HEK293 (cell line): ENCODE results near the gene DCP1B.

Experiments used
- CTCF ChIA-PET: fragments of 350-600 bp; formaldehyde crosslinking; extraction: SDS; loops from one replicate; lab custom pipeline; 2021; ENCODE audit warnings: antibody characterized with exemption; lab: Yijun Ruan, JAX
- POLR2A ChIA-PET: fragments of 300-600 bp; formaldehyde crosslinking; extraction: SDS; loops from one replicate; lab custom pipeline; 2020; ENCODE audit warnings: antibody characterized with exemption, inconsistent platforms; lab: Yijun Ruan, JAX
- H3K27ac ChIP-seq: fragments of 200-500 bp; sonication (Bioruptor generic); 2 replicates; pipeline ENCODE4 v1.5.1; 2014; ENCODE audit warnings: low read depth, low read length, control low read depth, inconsistent platforms; ENCODE audit errors: extremely low read depth
- H3K36me3 ChIP-seq, 2 experiments: fragments of 200-500 bp in 1 of 2; sonication (Bioruptor generic) in 1 of 2; 1 replicate in 1 of 2; 2 replicates in 1 of 2; pipeline ENCODE4 v1.5.1; 2014 to 2017; ENCODE audit warnings: inconsistent platforms in 2 of 2, low read length in 2 of 2; ENCODE audit not compliant: control insufficient read depth in 2 of 2, insufficient read depth in 1 of 2
- H3K4me1 ChIP-seq: fragments of 200-500 bp; sonication (Bioruptor generic); 2 replicates; pipeline ENCODE4 v1.5.1; 2014; ENCODE audit warnings: mild to moderate bottlenecking, low read length, inconsistent platforms; ENCODE audit not compliant: control insufficient read depth, insufficient read depth
- H3K4me3 ChIP-seq: 2 replicates; pipeline ENCODE4 v1.5.1; 2011; ENCODE audit warnings: low read depth, mild to moderate bottlenecking, control low read depth, low read length, moderate library complexity
- H3K9me3 ChIP-seq: fragments of 200-500 bp; sonication (Bioruptor generic); 2 replicates; pipeline ENCODE4 v1.5.1; 2014; ENCODE audit warnings: low read depth, low read length, inconsistent platforms; ENCODE audit not compliant: control insufficient read depth, insufficient read depth
- KLF8 ChIP-seq: fragments of 450-650 bp; formaldehyde crosslinking; IDR thresholded peaks from 2 replicates; pipeline ENCODE4 v1.5.1; 2016; ENCODE audit warnings: missing biosample characterization, missing genetic modification characterization
- KLF9 ChIP-seq: fragments of 450-650 bp; formaldehyde crosslinking; IDR thresholded peaks from 2 replicates; pipeline ENCODE4 v1.5.1; 2016; ENCODE audit warnings: missing biosample characterization, missing genetic modification characterization, low read depth
- PRDM1 ChIP-seq: fragments of 450-650 bp; formaldehyde crosslinking; IDR thresholded peaks from 2 replicates; pipeline ENCODE4; 2016; ENCODE audit warnings: missing biosample characterization, missing genetic modification characterization
- PRDM10 ChIP-seq: fragments of 450-650 bp; formaldehyde crosslinking; IDR thresholded peaks from 2 replicates; pipeline ENCODE4 v1.5.1; 2016; ENCODE audit warnings: missing biosample characterization, missing genetic modification characterization
- SCRT1 ChIP-seq: fragments of 450-650 bp; formaldehyde crosslinking; IDR thresholded peaks from 2 replicates; pipeline ENCODE4 v1.5.1; 2016; ENCODE audit warnings: missing biosample characterization, missing genetic modification characterization, borderline replicate concordance
- SCRT2 ChIP-seq: fragments of 450-650 bp; formaldehyde crosslinking; IDR thresholded peaks from 2 replicates; pipeline ENCODE4 v1.5.1; 2016; ENCODE audit warnings: missing biosample characterization, missing genetic modification characterization
- ZBTB6 ChIP-seq: fragments of 450-650 bp; formaldehyde crosslinking; IDR thresholded peaks from 2 replicates; pipeline ENCODE4 v1.5.1; 2017; ENCODE audit warnings: missing biosample characterization, missing genetic modification characterization
- ZFP37 ChIP-seq: fragments of 450-650 bp; formaldehyde crosslinking; IDR thresholded peaks from 2 replicates; pipeline ENCODE4 v1.5.1; 2016; ENCODE audit warnings: missing biosample characterization, missing genetic modification characterization
- ZNF169 ChIP-seq: fragments of 450-650 bp; formaldehyde crosslinking; IDR thresholded peaks from 2 replicates; pipeline ENCODE4 v1.5.1; 2016; ENCODE audit warnings: missing biosample characterization, missing genetic modification characterization
- ZNF175 ChIP-seq: fragments of 450-650 bp; formaldehyde crosslinking; IDR thresholded peaks from 2 replicates; pipeline ENCODE4 v1.5.1; 2016; ENCODE audit warnings: missing biosample characterization, missing genetic modification characterization
- ZNF239 ChIP-seq: fragments of 450-650 bp; formaldehyde crosslinking; IDR thresholded peaks from 2 replicates; pipeline ENCODE4 v1.5.1; 2016; ENCODE audit warnings: missing biosample characterization, missing genetic modification characterization
- ZNF510 ChIP-seq: fragments of 450-650 bp; formaldehyde crosslinking; IDR thresholded peaks from 2 replicates; pipeline ENCODE4 v1.5.1; 2018; ENCODE audit warnings: mild to moderate bottlenecking, missing genetic modification characterization, missing biosample characterization; ENCODE audit not compliant: insufficient replicate concordance
- ZNF658 ChIP-seq: fragments of 450-650 bp; formaldehyde crosslinking; IDR thresholded peaks from 2 replicates; pipeline ENCODE4; 2016; ENCODE audit warnings: missing biosample characterization, missing genetic modification characterization
- ZNF664 ChIP-seq: fragments of 450-650 bp; formaldehyde crosslinking; IDR thresholded peaks from 2 replicates; pipeline ENCODE4 v1.5.1; 2016; ENCODE audit warnings: missing biosample characterization, missing genetic modification characterization
- ZNF701 ChIP-seq: fragments of 450-650 bp; formaldehyde crosslinking; IDR thresholded peaks from 2 replicates; pipeline ENCODE4 v1.5.1; 2016; ENCODE audit warnings: missing biosample characterization, missing genetic modification characterization
- ZNF768 ChIP-seq: fragments of 450-650 bp; formaldehyde crosslinking; IDR thresholded peaks from 2 replicates; pipeline ENCODE4 v1.5.1; 2018; ENCODE audit warnings: missing biosample characterization, mild to moderate bottlenecking, missing genetic modification characterization
- ZNF777 ChIP-seq: fragments of 450-650 bp; formaldehyde crosslinking; IDR thresholded peaks from 2 replicates; pipeline ENCODE4 v1.5.1; 2017; ENCODE audit warnings: missing biosample characterization, missing genetic modification characterization, borderline replicate concordance

Gene DCP1B

GRCh38 chr12:2039034-2039433 is 34.8 kb upstream of the DCP1B start:
- 0 out of 2 replicates have a peak, but pooled peaks cover 4% of the 10 kb centered on the region for H3K4me1 ChIP-seq
- no peaks in the 10 kb centered on the region for H3K9me3 ChIP-seq
- CTCF ChIA-PET: interaction anchor here (0.6 kb wide), 2 partner anchors 8 to 251 kb away, joined by 3 read pairs; no protein-coding TSS in a partner anchor
- H3K27ac ChIP-seq: no peak overlapping the region
- no peak overlapping the region for H3K4me3 ChIP-seq
- TF ChIP-seq ZNF664 (tag by site-specific recombination) (no peak), ZNF777 (tag by site-specific recombination) (no peak), ZNF169 (tag by site-specific recombination) (no peak), ZBTB6 (tag by site-specific recombination) (no peak), ZNF768 (tag by site-specific recombination) (no peak), ZNF239 (tag by site-specific recombination) (no peak), ZNF701 (no peak)
- TF ChIP-seq, all 188 proteins: peak for 0
- no peaks in the 10 kb centered on the region for H3K36me3 ChIP-seq
- POLR2A ChIA-PET: no interaction called here

GRCh38 chr12:2035431-2036055 is 31.3 kb upstream of the DCP1B start:
- Histone ChIP-seq H3K4me3 (no peak overlapping the region), H3K9me3 (no peaks in the 10 kb centered on the region)
- TF ChIP-seq SCRT2 (tag by site-specific recombination) (peak; percentile 86), ZFP37 (tag by site-specific recombination) (no peak), KLF9 (no peak), SCRT1 (peak; percentile 83), PRDM10 (tag by site-specific recombination) (no peak), ZNF658 (no peak), ZNF510 (no peak), KLF8 (tag by site-specific recombination) (no peak), ZNF175 (tag by site-specific recombination) (no peak), PRDM1 (no peak), ZNF768 (tag by site-specific recombination) (no peak)
- TF ChIP-seq, all 188 proteins: peak for 2
- Histone ChIP-seq H3K36me3 (no peaks in the 10 kb centered on the region), H3K4me1 (0 out of 2 replicates have a peak, but pooled peaks cover 4% of the 10 kb centered on the region), H3K27ac (no peak overlapping the region)
- CTCF ChIA-PET: interaction anchor here (0.5 to 3.2 kb wide), 11 partner anchors 9 to 360 kb away, joined by 3 to 21 read pairs (median 5); no protein-coding TSS in a partner anchor
- POLR2A ChIA-PET: no interaction called here
